ENCODE data around the gene PLCE1. TPM values are rescaled to one million over a fixed set of nuclear protein-coding genes. Genes with fewer than 3 reads are reported as not detected.

PLCE1 gene
- polyA plus RNA-seq, 1 experiment, result 3.3 TPM

DNA sequence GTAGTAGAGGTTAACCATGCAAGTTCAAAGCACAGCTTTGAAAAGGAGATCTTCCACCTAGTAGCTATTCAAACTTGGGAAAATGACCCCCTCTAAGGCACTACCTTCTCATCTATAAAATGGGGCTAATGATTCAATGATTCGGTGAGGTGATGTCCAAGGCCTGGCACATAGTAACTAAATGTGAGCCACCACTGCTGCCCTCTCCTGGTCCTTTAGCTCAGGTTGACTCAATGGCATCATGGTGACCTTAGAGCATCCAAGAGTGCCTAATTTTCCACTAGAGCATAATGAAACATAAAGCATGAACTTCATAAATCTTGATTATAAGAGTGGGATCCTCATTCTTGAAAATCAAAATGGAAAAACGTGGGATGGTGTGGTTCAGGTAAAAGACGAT, 16.3 kb upstream of the PLCE1 start:
- no peak for TF ChIP-seq CTCF (IDR thresholded peaks at IDR 0.05; ENCODE audit: insufficient read depth, low read depth, low read length)
- Histone ChIP-seq H3K36me3 (ENCODE audit: control insufficient read depth, insufficient read depth, low read length) (no peaks in the 10 kb centered on the region), H3K27me3 (ENCODE audit: control insufficient read depth, insufficient read depth, low read length) (no peaks in the 10 kb centered on the region), H3K4me3 (ENCODE audit: low read depth, low read length) (no peak overlapping the region)
- ChIA-PET CTCF (interaction anchor here (0.6 kb wide), 1 partner anchor 10 kb away, joined by 3 read pairs; no protein-coding TSS in a partner anchor), POLR2A (no interaction called here)
- DNase-seq (ENCODE audit: low read depth), result no peak

DNA sequence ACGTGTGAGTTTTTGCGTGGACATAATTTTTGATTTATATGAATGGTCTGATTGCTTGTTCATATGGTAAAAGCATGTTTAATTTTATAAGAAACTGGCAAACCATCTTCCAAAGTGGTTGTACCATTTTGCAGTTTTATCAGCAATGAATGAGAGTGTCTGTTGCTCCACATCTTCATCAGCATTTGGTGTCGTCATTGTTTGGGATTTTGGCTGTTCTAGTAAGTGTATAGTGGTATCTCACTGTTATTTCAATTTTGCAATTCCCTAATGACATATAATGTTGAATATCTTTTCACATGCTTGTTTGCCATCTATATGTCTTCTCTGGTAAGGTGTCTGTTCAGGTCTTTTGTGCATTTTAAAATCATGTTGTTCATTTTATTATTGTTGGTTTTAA, 13.2 kb upstream of the PLCE1 start:
- ChIA-PET CTCF (no interaction called here), POLR2A (no interaction called here)
- Histone ChIP-seq H3K36me3 (ENCODE audit: control insufficient read depth, insufficient read depth, low read length) (no peaks in the 10 kb centered on the region), H3K27me3 (ENCODE audit: control insufficient read depth, insufficient read depth, low read length) (0 out of 2 replicates have a peak, but pooled peaks cover 1% of the 10 kb centered on the region), H3K4me3 (ENCODE audit: low read depth, low read length) (no peak overlapping the region)
- TF ChIP-seq CTCF (IDR thresholded peaks at IDR 0.05; ENCODE audit: insufficient read depth, low read depth, low read length), result no peak
- DNase-seq (ENCODE audit: low read depth), result no peak

- POLR2A ChIA-PET, result no interaction called here
- no peak for DNase-seq (ENCODE audit: low read depth)
- CTCF ChIA-PET, result interaction anchor here (0.5 to 2.7 kb wide), 3 partner anchors 23 to 733 kb away, joined by 3 to 5 read pairs (median 3); no protein-coding TSS in a partner anchor
Observed at GRCh38 chr10:93991114-93991513, 2.6 kb upstream of the PLCE1 start.

GRCh38 chr10:93991596-93992284, 2.0 kb upstream of the PLCE1 start:
- no peak for DNase-seq (ENCODE audit: low read depth)
- H3K4me3 ChIP-seq (ENCODE audit: low read depth, low read length), result no peak overlapping the region
- H3K27me3 ChIP-seq (ENCODE audit: control insufficient read depth, insufficient read depth, low read length), result no peaks in the 10 kb centered on the region
- H3K36me3 ChIP-seq (ENCODE audit: control insufficient read depth, insufficient read depth, low read length), result no peaks in the 10 kb centered on the region
- CTCF ChIA-PET, result interaction anchor here (0.5 to 2.7 kb wide), 5 partner anchors 24 to 733 kb away, joined by 3 to 5 read pairs (median 3); no protein-coding TSS in a partner anchor
- no peak for TF ChIP-seq CTCF (IDR thresholded peaks at IDR 0.05; ENCODE audit: insufficient read depth, low read depth, low read length)
- POLR2A ChIA-PET, result no interaction called here

More at GRCh38 chr10:93991114-93991513, 2.6 kb upstream of the PLCE1 start:
- H3K36me3 ChIP-seq (ENCODE audit: control insufficient read depth, insufficient read depth, low read length), result no peaks in the 10 kb centered on the region
- H3K4me3 ChIP-seq (ENCODE audit: low read depth, low read length), result no peak overlapping the region
- no peak for TF ChIP-seq CTCF (IDR thresholded peaks at IDR 0.05; ENCODE audit: insufficient read depth, low read depth, low read length)
- no peaks in the 10 kb centered on the region for H3K27me3 ChIP-seq (ENCODE audit: control insufficient read depth, insufficient read depth, low read length)

DNA sequence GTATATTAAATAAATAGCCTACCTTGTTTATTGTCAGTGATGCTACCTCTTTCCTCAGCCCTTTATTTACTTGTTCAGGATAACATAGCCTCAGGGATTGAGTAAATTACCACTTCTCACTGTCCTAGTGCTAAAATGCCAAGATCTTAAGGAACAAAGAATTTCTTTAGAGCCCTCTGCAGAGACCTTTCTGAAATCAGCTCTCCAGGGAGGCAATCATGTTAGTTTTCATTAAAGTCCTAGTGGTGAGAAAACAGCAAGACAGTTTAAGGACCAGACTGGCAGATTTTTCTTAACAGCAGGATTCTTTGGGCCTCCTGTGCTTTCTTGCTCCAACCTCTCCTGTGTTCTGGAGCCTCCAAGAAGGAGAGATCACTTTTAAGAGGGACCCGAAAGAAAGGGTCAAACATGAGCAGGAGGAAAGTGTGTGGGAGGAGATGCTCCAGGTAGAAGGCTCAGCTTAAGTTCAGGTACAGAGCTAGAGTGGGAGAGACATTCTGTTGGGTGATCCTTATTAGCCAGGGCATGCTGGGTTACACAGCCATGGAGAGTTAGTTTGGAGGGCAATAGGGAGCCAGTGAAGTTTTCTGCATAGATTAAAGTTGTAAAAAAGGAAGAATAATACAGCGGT, 1.2 kb upstream of the PLCE1 start:
- no peak for DNase-seq (ENCODE audit: low read depth)
- H3K27me3 ChIP-seq (ENCODE audit: control insufficient read depth, insufficient read depth, low read length), result no peaks in the 10 kb centered on the region
- H3K36me3 ChIP-seq (ENCODE audit: control insufficient read depth, insufficient read depth, low read length), result no peaks in the 10 kb centered on the region
- no peak overlapping the region for H3K4me3 ChIP-seq (ENCODE audit: low read depth, low read length)
- POLR2A ChIA-PET, result no interaction called here
- CTCF ChIA-PET, result interaction anchor here (0.9 to 2.7 kb wide), 3 partner anchors 24 to 328 kb away, joined by 3 to 5 read pairs (median 3); no protein-coding TSS in a partner anchor
- TF ChIP-seq CTCF (IDR thresholded peaks at IDR 0.05; ENCODE audit: insufficient read depth, low read depth, low read length), result 0 out of 2 replicates have a peak, but pooled peaks have one; percentile 15
